SK-N-SH (cell line): ENCODE measurements around the gene STAM2.

ENCODE experiments used
- CHD2 ChIP-seq: fragments of 150-350 bp; IDR thresholded peaks from 2 replicates; pipeline ENCODE4 v1.6.1; 2018; ENCODE audit warnings: low read length; ENCODE audit not compliant: partially characterized antibody
- EP300 ChIP-seq, 2 experiments: IDR thresholded peaks; 2 replicates each; pipeline versions ENCODE4 v1.4.0 to v1.6.1; 2012; ENCODE audit warnings: borderline replicate concordance in 1 of 2, low read depth in 1 of 2, low read length in 1 of 2
- FOSL2 ChIP-seq: IDR thresholded peaks from 2 replicates; pipeline ENCODE4 v1.4.0; 2012; ENCODE audit warnings: low read depth, mild to moderate bottlenecking, moderate library complexity, borderline replicate concordance
- GABPA ChIP-seq: IDR thresholded peaks from 2 replicates; pipeline ENCODE4 v1.4.0; 2012; ENCODE audit warnings: low read depth, mild to moderate bottlenecking
- JUND ChIP-seq: IDR thresholded peaks from 2 replicates; pipeline ENCODE4 v1.4.0; 2012
- NFIC ChIP-seq: IDR thresholded peaks from 2 replicates; pipeline ENCODE4 v1.4.0; 2012; ENCODE audit warnings: borderline replicate concordance
- POLR2AphosphoS5 ChIP-seq: IDR thresholded peaks from 2 replicates; pipeline ENCODE4 v1.6.1; 2012; ENCODE audit warnings: low read depth, low read length
- RAD21 ChIP-seq: IDR thresholded peaks from 2 replicates; pipeline ENCODE4 v1.6.1; 2012; ENCODE audit warnings: mild to moderate bottlenecking, low read length
- RXRA ChIP-seq: IDR thresholded peaks from 2 replicates; pipeline ENCODE4 v1.4.0; 2012; ENCODE audit warnings: low read depth, mild to moderate bottlenecking, borderline replicate concordance
- YY1 ChIP-seq: IDR thresholded peaks from 2 replicates; pipeline ENCODE4 v1.4.0; 2012; ENCODE audit warnings: low read depth, mild to moderate bottlenecking
- TF ChIP-seq, protein P1 (sequence below): fragments of 200-600 bp; sonication (generic); IDR thresholded peaks from 2 replicates; pipeline ENCODE4 v1.6.1; 2017; ENCODE audit warnings: antibody characterized with exemption, mild to moderate bottlenecking, moderate library complexity
- TF ChIP-seq, protein P2 (sequence below): IDR thresholded peaks from 2 replicates; pipeline ENCODE4 v1.6.1; 2012; ENCODE audit warnings: mild to moderate bottlenecking, low read depth, low read length, moderate library complexity

DNA sequence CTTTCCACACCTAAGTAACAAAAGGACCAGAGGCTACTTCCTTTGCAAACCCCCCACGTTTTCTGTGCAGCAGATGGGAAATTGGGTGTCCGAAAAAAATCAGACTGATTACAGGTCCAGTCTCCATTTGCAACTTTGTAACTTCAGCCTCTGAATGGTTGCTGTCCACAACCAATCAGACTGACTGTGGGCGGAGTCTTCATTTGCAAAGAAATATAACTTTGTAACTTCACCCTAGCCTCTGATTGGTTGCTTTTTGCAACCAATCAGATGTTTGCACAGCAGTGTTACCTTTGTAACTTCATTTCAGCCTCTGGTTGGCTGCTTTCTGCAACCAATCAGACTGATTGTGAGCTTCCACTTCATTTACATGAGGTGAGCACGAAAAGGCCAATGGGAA, 48.9 kb downstream of the STAM2 start:
- TF ChIP-seq, protein P1, sequence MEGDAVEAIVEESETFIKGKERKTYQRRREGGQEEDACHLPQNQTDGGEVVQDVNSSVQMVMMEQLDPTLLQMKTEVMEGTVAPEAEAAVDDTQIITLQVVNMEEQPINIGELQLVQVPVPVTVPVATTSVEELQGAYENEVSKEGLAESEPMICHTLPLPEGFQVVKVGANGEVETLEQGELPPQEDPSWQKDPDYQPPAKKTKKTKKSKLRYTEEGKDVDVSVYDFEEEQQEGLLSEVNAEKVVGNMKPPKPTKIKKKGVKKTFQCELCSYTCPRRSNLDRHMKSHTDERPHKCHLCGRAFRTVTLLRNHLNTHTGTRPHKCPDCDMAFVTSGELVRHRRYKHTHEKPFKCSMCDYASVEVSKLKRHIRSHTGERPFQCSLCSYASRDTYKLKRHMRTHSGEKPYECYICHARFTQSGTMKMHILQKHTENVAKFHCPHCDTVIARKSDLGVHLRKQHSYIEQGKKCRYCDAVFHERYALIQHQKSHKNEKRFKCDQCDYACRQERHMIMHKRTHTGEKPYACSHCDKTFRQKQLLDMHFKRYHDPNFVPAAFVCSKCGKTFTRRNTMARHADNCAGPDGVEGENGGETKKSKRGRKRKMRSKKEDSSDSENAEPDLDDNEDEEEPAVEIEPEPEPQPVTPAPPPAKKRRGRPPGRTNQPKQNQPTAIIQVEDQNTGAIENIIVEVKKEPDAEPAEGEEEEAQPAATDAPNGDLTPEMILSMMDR = no peak
- no peak for TF ChIP-seq EP300 (IDR thresholded peaks at IDR 0.05; ENCODE audit: borderline replicate concordance in 1 of 2, low read depth in 1 of 2, low read length in 1 of 2)
- no peak for TF ChIP-seq GABPA
- no peak for TF ChIP-seq YY1
- TF ChIP-seq RAD21 = no peak
- TF ChIP-seq CHD2 = no peak
- TF ChIP-seq POLR2AphosphoS5 = no peak
- no peak for TF ChIP-seq JUND
- TF ChIP-seq NFIC = no peak
- no peak for TF ChIP-seq RXRA
- TF ChIP-seq, protein P2, sequence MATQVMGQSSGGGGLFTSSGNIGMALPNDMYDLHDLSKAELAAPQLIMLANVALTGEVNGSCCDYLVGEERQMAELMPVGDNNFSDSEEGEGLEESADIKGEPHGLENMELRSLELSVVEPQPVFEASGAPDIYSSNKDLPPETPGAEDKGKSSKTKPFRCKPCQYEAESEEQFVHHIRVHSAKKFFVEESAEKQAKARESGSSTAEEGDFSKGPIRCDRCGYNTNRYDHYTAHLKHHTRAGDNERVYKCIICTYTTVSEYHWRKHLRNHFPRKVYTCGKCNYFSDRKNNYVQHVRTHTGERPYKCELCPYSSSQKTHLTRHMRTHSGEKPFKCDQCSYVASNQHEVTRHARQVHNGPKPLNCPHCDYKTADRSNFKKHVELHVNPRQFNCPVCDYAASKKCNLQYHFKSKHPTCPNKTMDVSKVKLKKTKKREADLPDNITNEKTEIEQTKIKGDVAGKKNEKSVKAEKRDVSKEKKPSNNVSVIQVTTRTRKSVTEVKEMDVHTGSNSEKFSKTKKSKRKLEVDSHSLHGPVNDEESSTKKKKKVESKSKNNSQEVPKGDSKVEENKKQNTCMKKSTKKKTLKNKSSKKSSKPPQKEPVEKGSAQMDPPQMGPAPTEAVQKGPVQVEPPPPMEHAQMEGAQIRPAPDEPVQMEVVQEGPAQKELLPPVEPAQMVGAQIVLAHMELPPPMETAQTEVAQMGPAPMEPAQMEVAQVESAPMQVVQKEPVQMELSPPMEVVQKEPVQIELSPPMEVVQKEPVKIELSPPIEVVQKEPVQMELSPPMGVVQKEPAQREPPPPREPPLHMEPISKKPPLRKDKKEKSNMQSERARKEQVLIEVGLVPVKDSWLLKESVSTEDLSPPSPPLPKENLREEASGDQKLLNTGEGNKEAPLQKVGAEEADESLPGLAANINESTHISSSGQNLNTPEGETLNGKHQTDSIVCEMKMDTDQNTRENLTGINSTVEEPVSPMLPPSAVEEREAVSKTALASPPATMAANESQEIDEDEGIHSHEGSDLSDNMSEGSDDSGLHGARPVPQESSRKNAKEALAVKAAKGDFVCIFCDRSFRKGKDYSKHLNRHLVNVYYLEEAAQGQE = no peak
- TF ChIP-seq FOSL2 = no peak
